ENCODE measurements around the gene SCMH1. TPM values are rescaled to one million over a fixed set of nuclear protein-coding genes. Genes with fewer than 3 reads are reported as not detected.
"Not testable (repeated sequence)": the region's sequence is repeated elsewhere in the genome, so short reads cannot be mapped to it uniquely, and the experiment has no call there.

The SCMH1 gene
- total RNA-seq, 3 donors from 2014 or later: 37.0 to 93.4 (median 53.4) TPM

DNA sequence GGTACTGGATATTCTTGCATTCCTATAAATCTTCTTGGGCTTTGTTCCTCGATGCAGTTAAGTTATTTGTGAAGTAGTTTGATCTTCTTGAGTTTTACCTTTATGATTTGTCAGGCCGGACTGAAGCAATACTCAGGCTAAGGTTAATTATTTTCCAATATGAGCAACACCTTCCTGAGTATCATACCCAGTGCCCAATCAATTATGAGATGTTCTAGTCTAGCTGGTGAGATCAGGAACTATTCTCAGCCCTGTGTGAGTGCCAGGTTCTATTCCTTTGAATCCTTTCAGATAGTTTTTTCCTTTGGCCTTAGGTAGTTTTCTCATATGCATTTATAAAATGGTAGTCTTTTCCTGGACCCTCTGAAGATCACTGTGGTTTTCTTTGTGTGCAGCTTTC is 92.5 kb downstream of the SCMH1 start:
- Histone ChIP-seq H3K27me3 (no peaks in the 10 kb centered on the region), H3K4me1 (peaks cover 0 to 6% of the 10 kb centered on the region in 2 donors), H3K9me3 (no peaks in the 10 kb centered on the region), H3K27ac (no peak overlapping the region), H3K4me3 (no peak overlapping the region), H3K36me3 (no peaks in the 10 kb centered on the region)
- DNase-seq (ENCODE audit: low spot score in 2 of 2): no peak
- intact Hi-C loops (cut with DNase I; ENCODE audit: low total_unique reads): no loop called here
- TF ChIP-seq POLR2AphosphoS5 (IDR thresholded peaks at IDR 0.05): no peak
- no peak for TF ChIP-seq POLR2A (IDR thresholded peaks at IDR 0.05)
- TF ChIP-seq, protein P1, sequence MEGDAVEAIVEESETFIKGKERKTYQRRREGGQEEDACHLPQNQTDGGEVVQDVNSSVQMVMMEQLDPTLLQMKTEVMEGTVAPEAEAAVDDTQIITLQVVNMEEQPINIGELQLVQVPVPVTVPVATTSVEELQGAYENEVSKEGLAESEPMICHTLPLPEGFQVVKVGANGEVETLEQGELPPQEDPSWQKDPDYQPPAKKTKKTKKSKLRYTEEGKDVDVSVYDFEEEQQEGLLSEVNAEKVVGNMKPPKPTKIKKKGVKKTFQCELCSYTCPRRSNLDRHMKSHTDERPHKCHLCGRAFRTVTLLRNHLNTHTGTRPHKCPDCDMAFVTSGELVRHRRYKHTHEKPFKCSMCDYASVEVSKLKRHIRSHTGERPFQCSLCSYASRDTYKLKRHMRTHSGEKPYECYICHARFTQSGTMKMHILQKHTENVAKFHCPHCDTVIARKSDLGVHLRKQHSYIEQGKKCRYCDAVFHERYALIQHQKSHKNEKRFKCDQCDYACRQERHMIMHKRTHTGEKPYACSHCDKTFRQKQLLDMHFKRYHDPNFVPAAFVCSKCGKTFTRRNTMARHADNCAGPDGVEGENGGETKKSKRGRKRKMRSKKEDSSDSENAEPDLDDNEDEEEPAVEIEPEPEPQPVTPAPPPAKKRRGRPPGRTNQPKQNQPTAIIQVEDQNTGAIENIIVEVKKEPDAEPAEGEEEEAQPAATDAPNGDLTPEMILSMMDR (IDR thresholded peaks at IDR 0.05): no peak

DNA sequence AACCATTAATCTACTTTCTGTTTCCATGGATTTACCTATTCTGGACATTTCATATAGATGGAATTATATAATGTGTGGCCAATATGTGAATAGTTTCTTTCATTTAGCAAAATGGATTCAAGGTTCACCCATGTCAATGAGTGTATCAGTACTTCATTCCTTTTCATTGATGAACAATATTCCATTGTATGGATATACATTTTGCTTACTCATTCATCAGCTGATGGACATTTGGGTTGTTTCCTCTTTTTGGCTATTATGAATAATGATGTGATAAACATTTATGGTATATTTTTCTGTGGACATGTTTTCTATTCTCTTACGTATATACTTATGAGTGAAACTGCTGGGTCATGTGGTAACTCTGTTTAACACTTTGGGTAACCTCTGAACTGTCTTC is 97.8 kb downstream of the SCMH1 start:
- H3K36me3 ChIP-seq: peaks cover 2% of the 10 kb centered on the region
- H3K4me3 ChIP-seq: no peak overlapping the region
- DNase-seq (ENCODE audit: low spot score in 2 of 2): no peak
- intact Hi-C loops (cut with DNase I; ENCODE audit: low total_unique reads): no loop called here
- TF ChIP-seq POLR2A (IDR thresholded peaks at IDR 0.05): no peak
- TF ChIP-seq, protein P1 (IDR thresholded peaks at IDR 0.05): no peak
- TF ChIP-seq POLR2AphosphoS5 (IDR thresholded peaks at IDR 0.05): no peak
- no peak overlapping the region for H3K27ac ChIP-seq
- H3K27me3 ChIP-seq: no peaks in the 10 kb centered on the region
- H3K4me1 ChIP-seq: no peaks in the 10 kb centered on the region
- H3K9me3 ChIP-seq: peaks cover 5 to 11% of the 10 kb centered on the region in 2 donors

DNA sequence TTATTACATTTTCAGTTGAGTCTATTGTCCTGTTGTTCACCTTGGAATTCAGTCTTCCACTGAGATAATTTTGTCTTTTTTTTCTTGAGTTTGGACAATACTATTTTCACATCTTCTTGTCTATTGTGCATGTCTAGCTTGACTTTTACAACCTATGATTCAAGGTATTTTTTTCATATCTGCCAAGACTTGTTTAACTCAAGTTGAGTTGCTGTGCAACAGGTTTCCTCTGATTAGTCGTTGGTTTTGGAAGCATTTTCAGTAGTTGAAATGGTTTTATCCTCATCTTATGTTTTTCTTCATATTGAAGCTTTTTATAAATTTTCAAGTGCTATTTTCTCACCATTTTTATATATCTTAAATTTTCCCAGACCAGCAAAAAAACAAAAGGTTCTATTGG is 103.6 kb downstream of the SCMH1 start:
- Histone ChIP-seq H3K27me3 (no peaks in the 10 kb centered on the region), H3K27ac (no peak overlapping the region), H3K4me3 (no peak overlapping the region), H3K36me3 (peaks cover 2% of the 10 kb centered on the region), H3K4me1 (no peaks in the 10 kb centered on the region), H3K9me3 (peaks cover 5 to 11% of the 10 kb centered on the region in 2 donors)
- intact Hi-C loops (cut with DNase I; ENCODE audit: low total_unique reads): no loop called here
- TF ChIP-seq POLR2AphosphoS5 (IDR thresholded peaks at IDR 0.05): no peak
- TF ChIP-seq, protein P1 (IDR thresholded peaks at IDR 0.05): no peak
- no peak for TF ChIP-seq POLR2A (IDR thresholded peaks at IDR 0.05)
- no peak for DNase-seq (ENCODE audit: low spot score in 2 of 2)

DNA sequence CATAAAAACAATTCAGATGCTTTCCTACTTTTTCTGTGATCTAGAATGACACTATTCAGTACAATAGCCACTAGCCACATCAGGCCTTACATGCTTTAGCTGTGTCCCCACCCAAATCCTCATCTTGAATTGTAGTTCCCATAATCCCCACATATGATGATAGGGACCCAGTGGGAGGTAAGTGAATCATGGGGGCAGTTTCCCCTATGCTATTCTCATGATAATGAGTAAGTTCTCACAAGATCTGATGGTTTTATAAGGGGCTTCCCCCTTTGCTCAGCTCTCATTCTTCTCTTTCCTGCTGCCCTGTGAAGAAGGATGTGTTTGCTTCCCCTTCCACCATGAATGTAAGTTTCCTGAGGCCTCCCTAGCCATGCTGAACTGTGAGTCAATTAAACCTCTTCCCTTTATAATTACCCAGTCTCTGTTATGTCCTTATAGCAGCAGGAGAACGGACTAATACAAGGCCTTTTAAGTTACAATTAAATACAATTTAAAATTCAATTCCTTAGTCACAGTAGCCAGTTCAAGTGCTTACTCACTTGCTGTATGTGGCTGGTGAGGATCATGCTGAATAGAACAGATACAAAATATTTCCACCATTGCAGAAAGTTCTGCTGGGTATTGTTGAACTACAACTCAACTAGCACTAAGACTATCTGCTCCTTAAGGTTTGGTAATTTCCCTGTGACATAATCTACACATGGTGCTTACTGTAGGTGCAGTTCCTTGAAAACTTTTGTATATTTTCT is 106.7 kb downstream of the SCMH1 start:
- H3K4me1 ChIP-seq: no peaks in the 10 kb centered on the region
- no peak for DNase-seq (ENCODE audit: low spot score in 2 of 2)
- H3K27me3 ChIP-seq: no peaks in the 10 kb centered on the region
- H3K27ac ChIP-seq: no peak overlapping the region
- H3K4me3 ChIP-seq: no peak overlapping the region
- H3K9me3 ChIP-seq: peaks cover 2% of the 10 kb centered on the region in 2 donors
- intact Hi-C loops (cut with DNase I; ENCODE audit: low total_unique reads): no loop called here
- TF ChIP-seq POLR2AphosphoS5 (IDR thresholded peaks at IDR 0.05): no peak
- no peak for TF ChIP-seq POLR2A (IDR thresholded peaks at IDR 0.05)
- TF ChIP-seq, protein P1 (IDR thresholded peaks at IDR 0.05): no peak
- H3K36me3 ChIP-seq: no peaks in the 10 kb centered on the region

DNA sequence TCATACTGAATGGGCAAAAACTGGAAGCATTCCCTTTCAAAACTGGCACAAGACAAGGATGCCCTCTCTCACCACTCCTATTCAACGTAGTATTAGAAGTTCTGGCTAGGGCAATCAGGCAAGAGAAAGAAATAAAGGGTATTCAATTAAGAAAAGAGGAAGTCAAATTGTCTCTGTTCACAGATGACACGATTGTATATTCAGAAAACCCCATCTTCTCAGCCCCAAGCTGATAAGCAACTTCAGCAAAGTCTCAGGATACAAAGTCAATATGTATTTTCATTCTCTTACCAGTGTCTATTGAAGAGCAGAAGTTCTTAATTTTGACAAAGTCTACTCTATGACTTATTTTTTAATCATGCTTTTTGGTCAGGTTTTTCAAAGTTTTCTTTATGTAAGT is 107.8 kb downstream of the SCMH1 start:
- intact Hi-C loops (cut with DNase I; ENCODE audit: low total_unique reads): not testable (repeated sequence)

More for the DNA sequence above, 107.8 kb downstream of the SCMH1 start:
- not testable (repeated sequence) for DNase-seq (ENCODE audit: low spot score in 2 of 2); H3K4me1 ChIP-seq; H3K9me3 ChIP-seq; H3K36me3 ChIP-seq; H3K27ac ChIP-seq; H3K27me3 ChIP-seq; H3K4me3 ChIP-seq

All from breast epithelium (tissue), 4 donors.